ENCODE results near the gene DCPS.

DNA sequence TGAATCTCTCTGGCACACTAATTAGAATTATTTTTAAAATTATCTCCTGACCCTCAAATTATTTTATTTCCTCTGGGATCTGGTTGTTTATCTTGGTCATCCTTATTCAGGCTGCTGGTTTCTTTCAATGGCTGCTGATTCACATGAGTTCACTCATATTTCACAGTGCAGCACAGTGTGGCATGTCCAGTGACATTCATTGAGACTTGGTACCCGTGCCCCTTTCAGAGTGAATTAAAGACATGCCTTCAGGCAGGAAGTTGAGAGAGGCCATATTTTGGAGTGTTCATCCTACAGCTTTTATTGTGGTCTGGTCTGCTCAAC lies 13.5 kb downstream of the DCPS start:
- TF ChIP-seq POLR2AphosphoS5 (IDR thresholded peaks at IDR 0.05; ENCODE audit: borderline replicate concordance, low read depth, low read length) (no peak), EZH2 (IDR thresholded peaks at IDR 0.05) (no peak)
